OCI-LY7 (cell line): ENCODE measurements around the gene B3GLCT. TPM values are rescaled to one million over a fixed set of nuclear protein-coding genes. Genes with fewer than 3 reads are reported as not detected.
"Not testable (repeated sequence)": the region's sequence is repeated elsewhere in the genome, so short reads cannot be mapped to it uniquely, and the experiment has no call there.

Experiments used
- BruUV-seq: library from RNA; stranded (reverse); fragments of 400-500 nt; replicated peaks from 2 replicates; lab custom pipeline; 2021; lab: Mats Ljungman, UMichigan
- CTCF ChIA-PET: fragments of 300-600 bp; sonication (Branson Sonifier 250); formaldehyde crosslinking; loops from one replicate; lab custom pipeline; 2022; ENCODE audit warnings: antibody characterized with exemption; ENCODE audit not compliant: unreplicated experiment; lab: Charles Lee
- POLR2A ChIA-PET: fragments of 300-600 bp; sonication (Branson Sonifier 250); formaldehyde crosslinking; loops from one replicate; lab custom pipeline; 2022; ENCODE audit warnings: antibody characterized with exemption; lab: Charles Lee
- DNase-seq: peaks from one replicate; pipeline ENCODE4 v3.0.0-alpha.2; 2015; ENCODE audit warnings: low spot score
- H2AFZ ChIP-seq: fragments of 200-600 bp; sonication (generic), shearing (Covaris generic); 2 replicates; pipeline ENCODE4 v1.6.1; 2014; ENCODE audit warnings: mild to moderate bottlenecking, antibody characterized with exemption, low read length, moderate library complexity
- H3K27ac ChIP-seq: fragments of 200-600 bp; sonication (generic); 2 replicates; pipeline ENCODE4 v1.5.1; 2014; ENCODE audit warnings: mixed run types, low read depth, mild to moderate bottlenecking, moderate library complexity, low read length, inconsistent platforms; ENCODE audit not compliant: poor library complexity, severe bottlenecking
- H3K36me3 ChIP-seq: fragments of 200-600 bp; sonication (generic); 2 replicates; pipeline ENCODE4 v1.6.1; 2014; ENCODE audit warnings: mild to moderate bottlenecking, antibody characterized with exemption, low read length, moderate library complexity, mixed read lengths; ENCODE audit not compliant: insufficient read depth
- H3K4me1 ChIP-seq: fragments of 200-600 bp; sonication (generic); 2 replicates; pipeline ENCODE4 v1.5.1; 2014; ENCODE audit warnings: mild to moderate bottlenecking, low read length; ENCODE audit not compliant: insufficient read depth, poor library complexity, severe bottlenecking
- H3K4me2 ChIP-seq: fragments of 200-600 bp; sonication (generic); 2 replicates; pipeline ENCODE4 v1.6.1; 2014; ENCODE audit warnings: mild to moderate bottlenecking, low read length
- H3K4me3 ChIP-seq: fragments of 200-600 bp; sonication (generic); 2 replicates; pipeline ENCODE4 v1.5.1; 2014; ENCODE audit warnings: mild to moderate bottlenecking, low read depth, low read length; ENCODE audit not compliant: poor library complexity, severe bottlenecking
- H3K79me2 ChIP-seq: fragments of 200-600 bp; sonication (generic); 2 replicates; pipeline ENCODE4 v1.6.1; 2016; ENCODE audit warnings: low read depth, mild to moderate bottlenecking, low read length, moderate library complexity, mixed read lengths; ENCODE audit not compliant: insufficient read depth
- H3K9me2 ChIP-seq: fragments of 200-600 bp; sonication (generic); 2 replicates; pipeline ENCODE4 v1.6.1; 2016; ENCODE audit warnings: mild to moderate bottlenecking, low read length, mixed read lengths; ENCODE audit not compliant: insufficient read depth
- H3K9me3 ChIP-seq: fragments of 200-600 bp; sonication (generic); 2 replicates; pipeline ENCODE4 v1.6.1; 2014; ENCODE audit warnings: mild to moderate bottlenecking, mixed run types, low read length, mixed read lengths
- H4K20me1 ChIP-seq: fragments of 200-600 bp; sonication (generic); 2 replicates; pipeline ENCODE4 v1.6.1; 2014; ENCODE audit warnings: mild to moderate bottlenecking, antibody characterized with exemption, low read length, moderate library complexity, mixed read lengths; ENCODE audit not compliant: insufficient read depth
- CTCF ChIP-seq: fragments of 200-600 bp; sonication (generic); conservative IDR thresholded peaks from 2 replicates; pipeline ENCODE4 v1.5.1; 2014; ENCODE audit warnings: mild to moderate bottlenecking, antibody characterized with exemption, low read length, moderate library complexity, mixed read lengths
- EZH2phosphoT487 ChIP-seq: fragments of 200-600 bp; sonication (generic); IDR thresholded peaks from 2 replicates; pipeline ENCODE4 v1.6.1; 2018; ENCODE audit warnings: low read depth, borderline replicate concordance, mild to moderate bottlenecking, mixed run types, antibody characterized with exemption, low read length, moderate library complexity, mixed read lengths
- intact Hi-C: fragments of 100-400 bp; cut with micrococcal nuclease; formaldehyde crosslinking; loops from one replicate; pipeline ENCODE4 v1.10.0; 2022; ENCODE audit not compliant: unreplicated experiment
- total RNA-seq, 2 experiments: library from RNA; depleted of rRNA in 1 of 2; stranded (reverse); fragments of >200 nt in 1 of 2; shearing (Covaris generic) in 1 of 2; gene quantifications; 2 replicates each; pipeline ENCODE4 v1.2.3, GENCODE V29; 2014 to 2022

Gene B3GLCT
- total RNA-seq, 2 experiments from 2014 or later, result 3.7 to 4.3 TPM

GRCh38 chr13:31214435-31214834, 14.7 kb downstream of the B3GLCT start:
- H3K9me3 ChIP-seq, result no peaks in the 10 kb centered on the region
- H3K79me2 ChIP-seq, result no peaks in the 10 kb centered on the region
- peaks cover 7% of the 10 kb centered on the region for H3K4me1 ChIP-seq
- H3K36me3 ChIP-seq, result no peaks in the 10 kb centered on the region
- intact Hi-C loops, result no loop called here
- ChIA-PET POLR2A (interaction anchor here (0.6 to 0.9 kb wide), 3 partner anchors 25 to 105 kb away, joined by 3 to 4 read pairs (median 3); no protein-coding TSS in a partner anchor), CTCF (no interaction called here)
- TF ChIP-seq EZH2phosphoT487 (no peak), CTCF (no peak)
- no TSS peak for BruUV-seq
- DNase-seq, result no peak
- no peaks in the 10 kb centered on the region for H3K9me2 ChIP-seq
- H3K4me3 ChIP-seq, result no peak overlapping the region
- H3K27ac ChIP-seq, result no peak overlapping the region
- H4K20me1 ChIP-seq, result no peaks in the 10 kb centered on the region
- H3K4me2 ChIP-seq, result no peak overlapping the region
- H2AFZ ChIP-seq, result no peak overlapping the region

DNA sequence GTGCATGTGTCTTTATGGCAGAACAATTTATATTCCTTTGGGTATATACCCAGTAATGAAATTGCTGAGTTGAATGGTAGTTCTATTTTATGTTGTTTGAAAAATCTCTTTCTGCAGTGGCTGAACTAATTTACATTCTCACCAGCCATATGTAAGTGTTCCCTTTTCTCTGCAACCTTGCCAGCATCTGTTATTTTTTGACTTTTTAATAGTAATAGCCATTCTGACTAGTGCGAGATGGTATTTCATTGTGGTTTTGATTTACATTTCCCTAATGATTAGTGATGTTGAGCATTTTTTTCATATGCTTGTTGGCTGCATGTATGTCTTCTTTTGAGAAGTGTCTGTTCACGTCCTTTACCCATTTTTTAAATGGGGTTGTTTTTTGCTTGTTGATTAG, 17.1 kb downstream of the B3GLCT start:
- H3K9me3 ChIP-seq, H3K4me1 ChIP-seq, BruUV-seq, H3K4me3 ChIP-seq, DNase-seq, H3K4me2 ChIP-seq, H2AFZ ChIP-seq, H3K36me3 ChIP-seq, H4K20me1 ChIP-seq, H3K79me2 ChIP-seq, H3K27ac ChIP-seq, H3K9me2 ChIP-seq, CTCF ChIA-PET, intact Hi-C loops: not testable (repeated sequence)
- POLR2A ChIA-PET, result interaction anchor here (1.6 kb wide), 1 partner anchor 15 kb away, joined by 5 read pairs; no protein-coding TSS in a partner anchor

- no peak overlapping the region for H3K4me2 ChIP-seq
- ChIA-PET CTCF (no interaction called here), POLR2A (interaction anchor here (0.7 to 1.5 kb wide), 2 partner anchors 17 to 28 kb away, joined by 3 read pairs; no protein-coding TSS in a partner anchor)
- H3K4me3 ChIP-seq, result no peak overlapping the region
- H3K9me3 ChIP-seq, result no peaks in the 10 kb centered on the region
- H3K27ac ChIP-seq, result no peak overlapping the region
- no peaks in the 10 kb centered on the region for H3K4me1 ChIP-seq
- intact Hi-C loops, result no loop called here
- TF ChIP-seq EZH2phosphoT487 (no peak), CTCF (no peak)
- no peaks in the 10 kb centered on the region for H3K79me2 ChIP-seq
- no TSS peak for BruUV-seq
- H2AFZ ChIP-seq, result no peak overlapping the region
- no peak for DNase-seq
- no peaks in the 10 kb centered on the region for H3K9me2 ChIP-seq
- no peaks in the 10 kb centered on the region for H4K20me1 ChIP-seq
- no peaks in the 10 kb centered on the region for H3K36me3 ChIP-seq
These were observed 20.3 kb downstream of the B3GLCT start for GRCh38 chr13:31219909-31220598.
